Measurements from ENCODE around the gene AGAP3.

The AGAP3 gene

GRCh38 chr7:151192002-151192539 is 105.8 kb downstream of the AGAP3 start:
- no peak for DNase-seq

GRCh38 chr7:151193203-151193978 is 107.1 kb downstream of the AGAP3 start:
- no peak for DNase-seq
